Gastroesophageal sphincter (tissue), 3 donors: Measurements from ENCODE around the gene TRAPPC14.

Experiments used
- CTCF ChIP-seq, 4 experiments: fragments of 200-600 bp in 2 of 4; fragments of 450-650 bp in 2 of 4; sonication (generic) in 1 of 4; IDR thresholded peaks; one replicate each; pipeline ENCODE4 v1.5.1; 2017 to 2019; ENCODE audit warnings: antibody characterized with exemption in 4 of 4, mild to moderate bottlenecking in 2 of 4, moderate library complexity in 2 of 4
- POLR2A ChIP-seq, 2 donors: fragments of 450-650 bp; IDR thresholded peaks; one replicate each; pipeline ENCODE4 v1.6.1; 2017; ENCODE audit warnings: antibody characterized with exemption in 2 of 2, mild to moderate bottlenecking in 2 of 2, moderate library complexity in 1 of 2
- POLR2AphosphoS5 ChIP-seq: sonication (generic); formaldehyde crosslinking; IDR thresholded peaks from one replicate; pipeline ENCODE4 v1.6.1; 2017; ENCODE audit warnings: antibody characterized with exemption

GRCh38 chr7:100107125-100107737 lies 51.3 kb downstream of the TRAPPC14 start:
- TF ChIP-seq POLR2AphosphoS5 (no peak), POLR2A (IDR thresholded peaks at IDR 0.05) (no peak), CTCF (IDR thresholded peaks at IDR 0.05) (no peak)
